Measurements from ENCODE around the gene AEBP2.
"Not testable (repeated sequence)": the region's sequence is repeated elsewhere in the genome, so short reads cannot be mapped to it uniquely, and the experiment has no call there.

AEBP2 gene

GRCh38 chr12:19423166-19423930, 15.9 kb upstream of the AEBP2 start:
- H3K4me1 ChIP-seq, result no peaks in the 10 kb centered on the region
- no peak overlapping the region for H3K9ac ChIP-seq
- no peaks in the 10 kb centered on the region for H3K79me2 ChIP-seq
- no peak overlapping the region for H2AFZ ChIP-seq
- H3K4me2 ChIP-seq (ENCODE audit: low read length), result no peak overlapping the region
- H3K27ac ChIP-seq, result no peak overlapping the region
- no peak for TF ChIP-seq CTCF (IDR thresholded peaks at IDR 0.05)
- no peaks in the 10 kb centered on the region for H3K9me3 ChIP-seq (ENCODE audit: control insufficient read depth, low read length)
- no peaks in the 10 kb centered on the region for H3K27me3 ChIP-seq (ENCODE audit: control insufficient read depth, insufficient read depth, low read length)
- H3K4me3 ChIP-seq (ENCODE audit: low read depth, low read length), result no peak overlapping the region
- no peaks in the 10 kb centered on the region for H3K36me3 ChIP-seq (ENCODE audit: control insufficient read depth, insufficient read depth, low read length)

- TF ChIP-seq CTCF (IDR thresholded peaks at IDR 0.05), result no peak
- Histone ChIP-seq H3K4me1 (no peaks in the 10 kb centered on the region), H3K4me2 (ENCODE audit: low read length) (no peak overlapping the region), H3K27ac (no peak overlapping the region), H3K36me3 (ENCODE audit: control insufficient read depth, insufficient read depth, low read length) (no peaks in the 10 kb centered on the region), H2AFZ (no peak overlapping the region), H3K4me3 (ENCODE audit: low read depth, low read length) (no peak overlapping the region), H3K9me3 (ENCODE audit: control insufficient read depth, low read length) (no peaks in the 10 kb centered on the region), H3K79me2 (no peaks in the 10 kb centered on the region), H3K9ac (no peak overlapping the region), H3K27me3 (ENCODE audit: control insufficient read depth, insufficient read depth, low read length) (no peaks in the 10 kb centered on the region)
Observed at GRCh38 chr12:19428246-19428645, 11.0 kb upstream of the AEBP2 start.

- H3K4me2 ChIP-seq (ENCODE audit: low read length); H3K9ac ChIP-seq; H3K27me3 ChIP-seq (ENCODE audit: control insufficient read depth, insufficient read depth, low read length); H3K9me3 ChIP-seq (ENCODE audit: control insufficient read depth, low read length); H3K36me3 ChIP-seq (ENCODE audit: control insufficient read depth, insufficient read depth, low read length); H3K4me3 ChIP-seq (ENCODE audit: low read depth, low read length); H2AFZ ChIP-seq; H3K27ac ChIP-seq; H3K79me2 ChIP-seq; H3K4me1 ChIP-seq: not testable (repeated sequence)
Observed at GRCh38 chr12:19429491-19429890, 9.8 kb upstream of the AEBP2 start.

- no peaks in the 10 kb centered on the region for H3K36me3 ChIP-seq (ENCODE audit: control insufficient read depth, insufficient read depth, low read length)
- no peak overlapping the region for H3K4me3 ChIP-seq (ENCODE audit: low read depth, low read length)
- no peak overlapping the region for H3K27ac ChIP-seq
- H3K27me3 ChIP-seq (ENCODE audit: control insufficient read depth, insufficient read depth, low read length), result no peaks in the 10 kb centered on the region
- TF ChIP-seq CTCF (IDR thresholded peaks at IDR 0.05), result no peak
- H3K79me2 ChIP-seq, result no peaks in the 10 kb centered on the region
- H3K9ac ChIP-seq, result no peak overlapping the region
- no peaks in the 10 kb centered on the region for H3K9me3 ChIP-seq (ENCODE audit: control insufficient read depth, low read length)
- no peaks in the 10 kb centered on the region for H3K4me1 ChIP-seq
- no peak overlapping the region for H2AFZ ChIP-seq
- no peak overlapping the region for H3K4me2 ChIP-seq (ENCODE audit: low read length)
Observed at GRCh38 chr12:19430988-19431387, 8.3 kb upstream of the AEBP2 start.

GRCh38 chr12:19431407-19432308, 7.6 kb upstream of the AEBP2 start:
- H2AFZ ChIP-seq, result peak overlapping the region; percentile 31
- H3K27ac ChIP-seq, result no peak overlapping the region
- H3K9me3 ChIP-seq (ENCODE audit: control insufficient read depth, low read length), result no peaks in the 10 kb centered on the region
- no peaks in the 10 kb centered on the region for H3K79me2 ChIP-seq
- no peak overlapping the region for H3K9ac ChIP-seq
- no peaks in the 10 kb centered on the region for H3K27me3 ChIP-seq (ENCODE audit: control insufficient read depth, insufficient read depth, low read length)
- H3K36me3 ChIP-seq (ENCODE audit: control insufficient read depth, insufficient read depth, low read length), result no peaks in the 10 kb centered on the region
- no peaks in the 10 kb centered on the region for H3K4me1 ChIP-seq
- TF ChIP-seq CTCF (IDR thresholded peaks at IDR 0.05), result no peak
- H3K4me3 ChIP-seq (ENCODE audit: low read depth, low read length), result no peak overlapping the region
- no peak overlapping the region for H3K4me2 ChIP-seq (ENCODE audit: low read length)
